CD4-positive, alpha-beta T cell treated with Interleukin-12 subunit alpha and Interleukin-12 subunit beta, for 1 hour (primary cell): Measurements from ENCODE around the gene RSL24D1.
"Not testable (repeated sequence)": the region's sequence is repeated elsewhere in the genome, so short reads cannot be mapped to it uniquely, and the experiment has no call there.

Experiments used
- DNase-seq: peaks from one replicate; pipeline ENCODE4 v3.0.0-alpha.2; 2020

RSL24D1 gene

GRCh38 chr15:55204464-55204863 lies 7.7 kb upstream of the RSL24D1 start:
- DNase-seq = no peak

- DNase-seq = no peak
Measured at GRCh38 chr15:55202206-55202605, 5.5 kb upstream of the RSL24D1 start.

- DNase-seq = no peak
Measured at GRCh38 chr15:55198706-55199105, 2.0 kb upstream of the RSL24D1 start.

DNA sequence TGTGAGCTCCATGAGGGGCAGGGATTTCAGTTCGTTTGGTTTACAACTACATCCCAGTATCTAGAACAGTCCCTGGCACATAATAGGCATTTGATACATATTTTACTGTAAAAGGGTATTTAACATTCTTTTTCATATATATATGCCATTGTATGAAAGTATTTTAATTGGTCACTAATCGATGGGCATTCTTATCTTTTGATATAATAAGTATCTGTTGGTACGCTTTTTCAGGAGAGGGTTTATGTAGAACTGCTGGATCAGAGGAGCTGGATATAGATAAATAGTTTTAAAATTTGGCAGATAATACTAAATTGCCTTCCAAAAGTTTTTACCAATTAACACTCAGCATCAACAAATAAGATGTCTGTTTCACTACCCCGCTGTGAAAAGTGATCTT lies 978 bp upstream of the RSL24D1 start:
- DNase-seq = no peak

DNA sequence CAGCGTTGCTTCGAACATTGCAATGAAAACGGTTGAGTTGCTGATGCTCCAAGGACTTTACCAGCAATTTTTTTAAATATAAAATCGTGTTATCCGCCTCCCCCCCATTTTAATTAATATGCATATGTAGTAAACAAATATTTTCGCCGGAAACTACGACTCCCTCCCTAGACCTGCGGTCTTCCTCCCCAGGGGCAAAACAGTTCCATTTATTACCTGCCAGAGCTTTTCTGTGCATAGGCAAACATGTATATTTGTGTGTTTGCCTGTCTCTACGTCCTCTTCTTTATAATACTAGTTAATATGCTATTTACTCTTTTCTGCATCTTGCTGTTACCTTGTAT lies 593 bp upstream of the RSL24D1 start:
- peak; percentile 34 for DNase-seq

DNA sequence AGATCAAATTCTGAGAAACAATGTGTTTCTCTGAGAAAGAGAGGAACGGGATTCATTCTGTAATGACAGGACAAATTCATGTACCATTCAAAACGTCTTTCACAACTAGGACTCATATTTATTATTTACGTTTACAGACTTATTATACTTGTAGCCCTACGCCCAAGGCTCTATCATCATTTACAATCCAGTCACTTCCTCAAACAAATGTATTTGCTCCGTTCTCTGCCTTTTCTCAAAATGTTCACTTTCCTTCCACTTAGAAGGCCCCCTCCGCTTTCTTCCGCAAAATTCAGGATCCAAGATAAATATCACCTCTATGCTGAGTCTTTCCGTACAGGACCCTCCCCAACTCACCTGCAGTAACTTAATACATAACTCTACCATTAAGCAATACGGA lies 745 bp downstream of the RSL24D1 start:
- DNase-seq = peak; percentile 10

GRCh38 chr15:55194256-55194655 lies 2.5 kb downstream of the RSL24D1 start:
- no peak for DNase-seq

DNA sequence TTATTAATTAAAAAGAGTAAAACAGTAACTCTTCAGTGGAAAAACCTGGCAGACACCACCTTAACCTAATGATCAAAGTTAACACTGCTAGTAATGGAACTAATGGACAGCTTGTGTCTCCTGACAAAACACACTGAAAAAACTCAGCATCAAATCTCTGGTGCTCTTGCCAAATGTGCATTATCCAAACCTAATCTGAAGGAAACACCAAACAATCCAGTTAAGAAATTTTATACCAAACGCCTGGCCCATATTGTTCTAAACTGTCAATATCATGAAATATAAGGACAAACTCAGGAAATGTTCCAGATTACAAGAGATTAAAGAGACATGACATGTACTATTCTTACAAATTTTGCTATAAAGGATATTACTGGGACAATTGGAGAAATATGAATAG lies 10.4 kb downstream of the RSL24D1 start:
- DNase-seq = no peak

- DNase-seq = no peak
Measured at GRCh38 chr15:55183679-55184078, 13.1 kb downstream of the RSL24D1 start.

GRCh38 chr15:55179141-55179540 lies 17.6 kb downstream of the RSL24D1 start:
- DNase-seq = no peak

GRCh38 chr15:55170361-55170760 lies 26.4 kb downstream of the RSL24D1 start:
- no peak for DNase-seq

- DNase-seq = peak; percentile 50
Measured at GRCh38 chr15:55168350-55168974, 28.3 kb downstream of the RSL24D1 start.

DNA sequence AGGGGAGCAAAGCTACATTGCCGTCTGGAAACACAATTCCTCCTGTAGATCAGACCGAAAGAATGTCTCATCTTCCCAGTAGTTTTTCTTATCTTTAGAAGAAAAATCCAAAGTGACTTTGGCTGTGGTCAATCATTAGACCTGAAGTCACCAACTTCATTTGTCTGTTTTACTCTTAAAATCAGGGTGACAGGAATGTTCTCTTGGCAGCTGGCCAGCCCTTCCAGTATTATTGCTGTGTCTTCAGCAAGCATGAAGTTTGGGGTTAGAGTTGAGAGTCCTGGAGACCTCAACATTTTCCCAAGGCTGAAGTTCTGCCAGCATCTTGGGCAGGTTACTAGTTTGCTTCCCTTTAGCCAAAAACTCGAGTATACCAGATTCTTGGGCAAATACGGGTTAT lies 32.5 kb downstream of the RSL24D1 start:
- no peak for DNase-seq

DNA sequence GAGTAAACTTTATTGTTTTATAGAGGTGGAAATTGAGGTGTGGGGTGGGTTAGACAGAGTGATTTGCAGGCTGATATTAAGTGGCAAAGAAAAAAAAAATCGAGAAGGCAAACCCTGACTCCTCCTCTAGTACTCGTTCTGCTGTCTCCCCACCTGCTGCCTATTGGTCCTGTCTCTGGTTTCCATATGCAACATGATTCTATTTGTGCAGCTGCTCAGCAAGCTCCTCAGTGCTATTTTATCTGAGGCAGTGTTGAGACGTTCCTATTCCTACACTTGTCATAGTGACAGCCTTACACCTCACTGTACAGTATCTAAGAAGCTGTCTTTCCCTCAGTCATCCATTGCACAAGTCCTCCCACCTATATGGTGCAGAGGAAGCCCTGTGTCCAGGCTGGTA lies 45.1 kb downstream of the RSL24D1 start:
- DNase-seq = no peak

DNA sequence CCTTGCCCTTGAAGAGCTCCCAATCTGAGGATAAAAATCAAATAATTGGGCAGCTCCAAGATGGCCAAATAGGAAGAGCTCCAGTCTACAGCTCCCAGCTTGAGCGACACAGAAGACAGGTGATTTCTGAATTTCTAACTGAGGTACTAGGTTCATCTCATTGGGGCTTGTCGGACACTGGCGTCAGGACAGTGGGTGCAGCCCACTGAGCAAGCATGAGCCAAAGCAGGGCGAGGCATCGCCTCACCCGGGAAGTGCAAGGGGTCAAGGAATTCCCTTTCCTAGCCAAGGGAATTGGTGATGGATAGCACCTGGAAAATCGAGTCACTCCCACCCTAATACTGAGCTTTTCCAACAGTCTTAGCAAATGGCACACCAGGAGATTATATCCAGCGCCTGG lies 53.6 kb downstream of the RSL24D1 start:
- DNase-seq = not testable (repeated sequence)

DNA sequence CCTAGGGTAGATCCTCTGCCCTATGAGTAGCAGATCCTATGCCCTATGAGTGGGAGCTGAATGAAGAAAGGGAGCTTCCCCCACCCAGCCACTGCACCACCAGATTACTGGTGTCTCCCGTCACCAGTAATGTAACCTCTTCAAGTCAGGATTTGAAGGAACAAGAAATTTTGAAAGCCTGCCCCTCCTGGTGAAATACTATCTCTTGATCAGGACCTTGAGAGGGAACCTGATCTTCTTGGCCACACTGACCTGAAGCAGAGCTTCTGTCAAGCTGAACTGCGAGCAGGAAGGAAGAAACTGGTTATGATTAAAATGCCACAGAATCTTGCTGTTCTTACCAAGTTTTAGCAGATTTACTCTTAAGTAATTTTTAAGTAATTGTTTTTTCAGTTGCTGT lies 62.8 kb downstream of the RSL24D1 start:
- no peak for DNase-seq

GRCh38 chr15:55132672-55133071 lies 64.1 kb downstream of the RSL24D1 start:
- DNase-seq = no peak
